GM18526 (cell line): ENCODE results near the gene PRXL2A.
A peak's percentile ranks its signal among the peaks of the same experiment; 100 is the strongest.

Experiments
- POLR2A ChIP-seq: IDR thresholded peaks from 3 replicates; pipeline ENCODE4 v1.6.1; 2011; ENCODE audit not compliant: insufficient read length; ENCODE audit errors: extremely low read depth

Gene PRXL2A

GRCh38 chr10:80449520-80449919 is 41.2 kb downstream of the PRXL2A start:
- TF ChIP-seq POLR2A = no peak

GRCh38 chr10:80451132-80451531 is 42.8 kb downstream of the PRXL2A start:
- no peak for TF ChIP-seq POLR2A

GRCh38 chr10:80452069-80452468 is 43.7 kb downstream of the PRXL2A start:
- TF ChIP-seq POLR2A = no peak

GRCh38 chr10:80452640-80453039 is 44.3 kb downstream of the PRXL2A start:
- TF ChIP-seq POLR2A = no peak

GRCh38 chr10:80453056-80453841 is 44.9 kb downstream of the PRXL2A start:
- no peak for TF ChIP-seq POLR2A

GRCh38 chr10:80453842-80454512 is 45.6 kb downstream of the PRXL2A start, which contains the start of gene TSPAN14:
Gene TSPAN14, plus strand, starts transcription at chr10:80454310. Its CDS starts 34,924 bp downstream, at chr10:80489234.
- TF ChIP-seq POLR2A = no peak

- TF ChIP-seq POLR2A = no peak
These were observed 46.4 kb downstream of the PRXL2A start for GRCh38 chr10:80454513-80455460.

- no peak for TF ChIP-seq POLR2A
These were observed 47.4 kb downstream of the PRXL2A start for GRCh38 chr10:80455461-80456349.

- TF ChIP-seq POLR2A = no peak
These were observed 49.4 kb downstream of the PRXL2A start for GRCh38 chr10:80457554-80458262.

- TF ChIP-seq POLR2A = no peak
These were observed 49.9 kb downstream of the PRXL2A start for GRCh38 chr10:80458263-80458625.

- no peak for TF ChIP-seq POLR2A
These were observed 50.3 kb downstream of the PRXL2A start for GRCh38 chr10:80458638-80459037.

GRCh38 chr10:80459047-80459865 is 50.9 kb downstream of the PRXL2A start:
- TF ChIP-seq POLR2A = peak; percentile 4
